Thoracic aorta (tissue), 2 donors: ENCODE results near the gene SLC43A1. TPM values are rescaled to one million over a fixed set of nuclear protein-coding genes. Genes with fewer than 3 reads are reported as not detected.

Experiments
- ATAC-seq: fragments of 150-250 bp; one replicate; pipeline ENCODE4 v1.8.0; 2017; ENCODE audit warnings: low read depth; ENCODE audit not compliant: insufficient number of reproducible peaks, low FRiP score
- DNase-seq: peaks from one replicate; pipeline ENCODE4 v3.0.0-alpha.2; 2020; ENCODE audit warnings: low spot score
- H3K27ac ChIP-seq, 2 donors: fragments of 200-600 bp; sonication (generic); 1 replicate in 1 of 2; 2 replicates in 1 of 2; pipeline ENCODE4 v1.5.1; 2016; ENCODE audit warnings: mild to moderate bottlenecking in 2 of 2, moderate library complexity in 2 of 2
- H3K27me3 ChIP-seq: fragments of 200-600 bp; sonication (generic); replicated peaks from 2 replicates; pipeline ENCODE4 v1.6.0; 2016; ENCODE audit warnings: mild to moderate bottlenecking; ENCODE audit not compliant: insufficient read depth
- H3K36me3 ChIP-seq: fragments of 200-600 bp; sonication (generic); one replicate; pipeline ENCODE4 v1.5.1; 2016
- H3K4me1 ChIP-seq, 2 donors: fragments of 200-600 bp; sonication (generic); 1 replicate in 1 of 2; 2 replicates in 1 of 2; pipeline versions ENCODE4 v1.5.1 to v1.6.0; 2016; ENCODE audit warnings: low read depth in 2 of 2, mild to moderate bottlenecking in 1 of 2; ENCODE audit not compliant: control insufficient read depth in 1 of 2
- H3K4me3 ChIP-seq: fragments of 200-600 bp; sonication (generic); 2 replicates; pipeline ENCODE4 v1.5.1; 2016; ENCODE audit warnings: mild to moderate bottlenecking
- H3K9me3 ChIP-seq: fragments of 200-600 bp; sonication (generic); 2 replicates; pipeline ENCODE4 v1.5.1; 2016
- total RNA-seq, 2 donors: library from RNA; depleted of rRNA; stranded (reverse); fragments of >200 nt; gene quantifications; one replicate each; pipeline versions ENCODE4 v1.1.0 to v1.2.3, GENCODE V29; 2016
- TF ChIP-seq, protein P1 (sequence below): fragments of 200-600 bp; sonication (generic); IDR thresholded peaks from one replicate; pipeline ENCODE4 v1.5.1; 2019; ENCODE audit warnings: antibody characterized with exemption

SLC43A1 gene
- total RNA-seq, 2 donors from 2014 or later: 16.6 to 23.6 TPM

DNA sequence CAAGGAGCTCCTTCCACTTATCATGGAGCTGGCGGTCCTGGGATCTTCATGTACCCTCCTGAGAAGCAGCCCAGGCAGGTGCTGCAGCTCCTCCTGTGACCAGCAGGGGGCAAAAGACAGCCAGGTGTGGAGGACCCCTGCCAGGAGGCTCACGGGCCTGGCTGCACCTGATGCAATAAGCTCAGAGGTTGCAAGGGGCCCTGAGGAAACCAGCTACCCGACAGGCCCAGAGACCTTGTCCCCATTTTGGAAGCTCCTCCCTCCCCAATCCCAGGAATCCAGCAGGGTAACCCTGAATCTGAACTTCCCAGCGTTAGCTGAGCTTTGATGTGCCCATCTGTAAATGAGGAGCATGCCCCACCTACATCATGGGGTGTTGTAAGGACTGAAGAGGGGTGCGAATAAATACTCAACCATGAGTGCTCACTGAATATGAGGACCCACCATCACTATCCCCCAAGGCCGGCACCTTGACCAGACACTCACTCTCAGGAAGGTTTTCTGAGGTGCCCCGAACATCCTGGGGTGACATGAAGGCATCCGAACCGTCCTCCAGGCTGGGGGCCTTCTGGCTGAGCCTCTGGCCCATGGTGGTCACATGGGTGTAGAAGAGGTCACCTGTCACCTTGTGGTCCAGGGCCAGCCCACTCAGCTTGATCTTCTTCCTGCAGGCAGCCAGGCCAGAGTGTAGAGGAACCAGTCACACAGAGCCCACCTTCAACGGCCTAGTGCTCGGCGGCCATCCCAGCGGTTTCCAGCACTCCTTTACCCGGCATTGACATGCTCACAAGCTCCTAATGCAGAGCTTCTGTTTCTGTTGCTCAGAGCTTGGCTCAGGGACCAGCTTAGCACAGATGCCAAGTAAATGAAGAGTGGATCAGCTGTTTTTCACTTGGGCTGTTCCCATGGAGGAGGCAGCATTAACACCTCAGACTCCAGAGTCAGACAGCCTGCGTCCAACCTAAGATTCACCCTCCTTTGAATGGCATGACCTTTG lies 21.7 kb downstream of the SLC43A1 start:
- Histone ChIP-seq H3K27me3 (no peaks in the 10 kb centered on the region), H3K36me3 (peaks cover 3% of the 10 kb centered on the region)
- DNase-seq: no peak

DNA sequence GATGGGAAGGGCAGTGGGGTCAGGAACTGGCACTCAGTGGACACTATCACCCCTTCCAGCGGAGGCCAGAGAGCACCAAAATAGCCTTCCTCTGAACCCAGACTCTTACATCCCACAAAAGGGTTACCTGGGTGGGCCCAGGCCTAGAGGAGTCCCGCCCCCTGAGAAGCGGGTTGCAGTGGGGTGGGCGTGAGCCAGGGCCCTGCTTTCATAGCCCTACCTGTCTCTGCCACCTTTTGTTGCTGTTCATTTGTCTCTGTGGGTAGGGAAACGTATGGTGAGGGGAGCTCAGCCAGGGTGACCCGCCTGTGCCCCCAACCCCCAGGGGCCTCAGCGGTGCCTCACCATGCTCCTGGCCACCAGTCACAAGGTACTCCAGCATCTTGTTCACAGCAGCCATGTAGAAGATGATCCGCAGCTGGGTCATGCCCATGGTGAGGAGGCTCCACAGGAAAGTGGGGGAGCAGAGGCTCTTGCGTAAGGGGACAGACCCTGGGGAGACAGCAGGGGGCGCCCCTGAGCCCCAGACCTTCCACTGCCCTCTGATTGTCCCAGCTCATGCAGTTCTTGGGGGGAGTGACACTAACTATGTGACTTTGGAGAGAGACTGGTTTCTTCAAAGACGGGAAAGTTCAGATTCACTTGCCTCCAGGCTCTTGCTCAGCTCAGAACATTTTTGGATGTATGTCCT lies 24.0 kb downstream of the SLC43A1 start:
- no peak overlapping the region for H3K4me3 ChIP-seq
- peaks cover 9% of the 10 kb centered on the region for H3K36me3 ChIP-seq
- H3K27me3 ChIP-seq: no peaks in the 10 kb centered on the region
- H3K27ac ChIP-seq: no peak overlapping the region
- no peaks in the 10 kb centered on the region for H3K4me1 ChIP-seq
- DNase-seq: no peak
- no peaks in the 10 kb centered on the region for H3K9me3 ChIP-seq
- ATAC-seq: no peak
- TF ChIP-seq, protein P1, sequence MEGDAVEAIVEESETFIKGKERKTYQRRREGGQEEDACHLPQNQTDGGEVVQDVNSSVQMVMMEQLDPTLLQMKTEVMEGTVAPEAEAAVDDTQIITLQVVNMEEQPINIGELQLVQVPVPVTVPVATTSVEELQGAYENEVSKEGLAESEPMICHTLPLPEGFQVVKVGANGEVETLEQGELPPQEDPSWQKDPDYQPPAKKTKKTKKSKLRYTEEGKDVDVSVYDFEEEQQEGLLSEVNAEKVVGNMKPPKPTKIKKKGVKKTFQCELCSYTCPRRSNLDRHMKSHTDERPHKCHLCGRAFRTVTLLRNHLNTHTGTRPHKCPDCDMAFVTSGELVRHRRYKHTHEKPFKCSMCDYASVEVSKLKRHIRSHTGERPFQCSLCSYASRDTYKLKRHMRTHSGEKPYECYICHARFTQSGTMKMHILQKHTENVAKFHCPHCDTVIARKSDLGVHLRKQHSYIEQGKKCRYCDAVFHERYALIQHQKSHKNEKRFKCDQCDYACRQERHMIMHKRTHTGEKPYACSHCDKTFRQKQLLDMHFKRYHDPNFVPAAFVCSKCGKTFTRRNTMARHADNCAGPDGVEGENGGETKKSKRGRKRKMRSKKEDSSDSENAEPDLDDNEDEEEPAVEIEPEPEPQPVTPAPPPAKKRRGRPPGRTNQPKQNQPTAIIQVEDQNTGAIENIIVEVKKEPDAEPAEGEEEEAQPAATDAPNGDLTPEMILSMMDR: peak; percentile 48

More for the DNA sequence above, 21.7 kb downstream of the SLC43A1 start:
- Histone ChIP-seq H3K9me3 (no peaks in the 10 kb centered on the region), H3K4me1 (peaks cover 0 to 3% of the 10 kb centered on the region in 2 donors), H3K27ac (no peak overlapping the region), H3K4me3 (no peak overlapping the region)
- TF ChIP-seq, protein P1: peak; percentile 83
- ATAC-seq: no peak

- Histone ChIP-seq H3K9me3 (no peaks in the 10 kb centered on the region), H3K4me1 (no peaks in the 10 kb centered on the region), H3K36me3 (peaks cover 12% of the 10 kb centered on the region), H3K27ac (no peak overlapping the region), H3K27me3 (no peaks in the 10 kb centered on the region), H3K4me3 (no peak overlapping the region)
- TF ChIP-seq, protein P1: no peak
- ATAC-seq: no peak
- no peak for DNase-seq
Observed at GRCh38 chr11:57490456-57491248, 24.9 kb downstream of the SLC43A1 start.

- ATAC-seq (no peak), DNase-seq (no peak)
- TF ChIP-seq, protein P1: no peak
- Histone ChIP-seq H3K27me3 (no peaks in the 10 kb centered on the region), H3K9me3 (no peaks in the 10 kb centered on the region), H3K4me3 (no peak overlapping the region), H3K27ac (no peak overlapping the region), H3K36me3 (peaks cover 23% of the 10 kb centered on the region), H3K4me1 (peaks cover 3% of the 10 kb centered on the region in 2 donors)
Observed at GRCh38 chr11:57487920-57488659, 27.4 kb downstream of the SLC43A1 start.
